ENCODE data around the gene FRY. TPM values are rescaled to one million over a fixed set of nuclear protein-coding genes. Genes with fewer than 3 reads are reported as not detected.
"Not testable (repeated sequence)": the region's sequence is repeated elsewhere in the genome, so short reads cannot be mapped to it uniquely, and the experiment has no call there.

Gene FRY
- total RNA-seq, 1 donor from 2014 or later: 0.52 TPM

DNA sequence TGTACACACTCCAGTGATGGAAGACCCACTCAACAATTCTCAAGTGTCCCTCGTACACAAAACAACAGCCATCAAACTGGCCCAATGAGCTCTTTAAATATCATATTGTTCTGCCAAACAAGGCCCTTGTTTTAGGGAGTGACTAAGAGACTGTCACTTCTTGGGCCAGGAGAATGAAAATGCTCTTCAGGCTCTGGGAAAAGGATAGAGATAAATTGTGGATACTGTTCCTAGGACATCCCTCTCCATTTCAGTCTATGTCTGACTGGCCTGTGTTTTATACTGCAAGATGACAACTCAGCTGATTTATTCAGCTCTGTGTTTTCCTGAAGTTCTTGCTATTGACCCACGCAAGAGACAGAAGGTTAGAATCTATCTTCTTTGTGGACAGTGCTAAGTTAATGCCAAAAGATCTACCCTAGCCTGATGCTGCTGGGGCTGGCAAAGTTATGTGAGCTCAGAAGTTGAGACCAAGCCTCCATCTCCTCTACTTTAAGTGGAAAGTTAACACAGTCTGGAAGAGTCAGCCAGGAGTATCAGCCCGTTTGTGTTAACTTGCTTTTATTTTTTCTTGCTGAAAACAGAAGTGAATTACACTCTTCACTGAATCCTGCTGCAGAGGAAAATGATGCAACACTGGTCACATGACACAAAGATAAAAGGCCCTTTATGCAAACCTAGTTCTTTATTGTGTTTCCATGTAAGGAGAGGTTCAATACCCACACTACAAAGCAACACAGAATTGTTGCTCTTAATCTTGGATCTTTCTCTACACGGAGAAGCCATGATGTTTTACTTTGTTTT, 14.6 kb downstream of the FRY start:
- TF ChIP-seq, protein P1, sequence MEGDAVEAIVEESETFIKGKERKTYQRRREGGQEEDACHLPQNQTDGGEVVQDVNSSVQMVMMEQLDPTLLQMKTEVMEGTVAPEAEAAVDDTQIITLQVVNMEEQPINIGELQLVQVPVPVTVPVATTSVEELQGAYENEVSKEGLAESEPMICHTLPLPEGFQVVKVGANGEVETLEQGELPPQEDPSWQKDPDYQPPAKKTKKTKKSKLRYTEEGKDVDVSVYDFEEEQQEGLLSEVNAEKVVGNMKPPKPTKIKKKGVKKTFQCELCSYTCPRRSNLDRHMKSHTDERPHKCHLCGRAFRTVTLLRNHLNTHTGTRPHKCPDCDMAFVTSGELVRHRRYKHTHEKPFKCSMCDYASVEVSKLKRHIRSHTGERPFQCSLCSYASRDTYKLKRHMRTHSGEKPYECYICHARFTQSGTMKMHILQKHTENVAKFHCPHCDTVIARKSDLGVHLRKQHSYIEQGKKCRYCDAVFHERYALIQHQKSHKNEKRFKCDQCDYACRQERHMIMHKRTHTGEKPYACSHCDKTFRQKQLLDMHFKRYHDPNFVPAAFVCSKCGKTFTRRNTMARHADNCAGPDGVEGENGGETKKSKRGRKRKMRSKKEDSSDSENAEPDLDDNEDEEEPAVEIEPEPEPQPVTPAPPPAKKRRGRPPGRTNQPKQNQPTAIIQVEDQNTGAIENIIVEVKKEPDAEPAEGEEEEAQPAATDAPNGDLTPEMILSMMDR (conservative IDR thresholded peaks at IDR 0.05; ENCODE audit: low read depth, low read length): no peak
- DNase-seq (ENCODE audit: low read depth): peak; percentile 35
- no peak overlapping the region for H3K4me3 ChIP-seq (ENCODE audit: low read depth, low read length)

DNA sequence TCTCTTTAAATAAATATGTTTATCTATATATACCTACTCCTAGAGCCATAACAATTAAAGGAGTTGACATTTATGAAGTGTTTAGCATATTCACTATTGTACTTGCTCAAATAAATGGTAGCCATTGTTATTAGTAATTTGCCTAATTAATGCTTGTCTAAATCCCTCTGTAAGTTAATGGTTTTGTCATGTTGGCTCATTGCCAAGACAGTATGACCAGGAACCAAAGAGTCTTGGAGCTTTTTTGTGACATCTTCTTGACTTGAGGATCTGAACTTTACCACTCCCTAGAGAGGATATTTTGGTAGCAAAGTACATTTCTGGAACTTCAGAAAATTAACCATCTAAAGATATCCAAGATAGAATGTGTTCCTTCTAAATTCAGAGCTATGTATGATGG, 15.5 kb downstream of the FRY start:
- no peak overlapping the region for H3K4me3 ChIP-seq (ENCODE audit: low read depth, low read length)
- TF ChIP-seq, protein P1 (conservative IDR thresholded peaks at IDR 0.05; ENCODE audit: low read depth, low read length): no peak
- no peak for DNase-seq (ENCODE audit: low read depth)

DNA sequence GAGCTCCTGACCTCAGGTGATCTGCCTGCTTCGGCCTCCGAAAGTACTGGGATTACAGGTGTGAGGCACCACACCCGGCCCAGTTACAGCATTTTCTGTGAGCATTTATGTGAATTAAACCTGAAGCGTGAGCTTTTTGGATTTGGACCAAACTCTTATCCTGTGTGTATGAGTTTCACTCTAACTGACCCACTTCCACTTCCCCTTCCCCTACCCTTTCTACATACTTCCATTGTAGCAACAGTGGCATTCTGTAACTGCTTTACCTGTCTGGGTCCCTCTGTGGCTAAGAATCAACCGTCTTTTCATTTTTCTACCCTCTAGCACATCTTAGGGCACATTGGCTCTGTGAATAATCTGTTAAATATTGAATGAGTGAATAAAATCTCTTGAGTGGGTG, 16.2 kb downstream of the FRY start:
- TF ChIP-seq, protein P1 (conservative IDR thresholded peaks at IDR 0.05; ENCODE audit: low read depth, low read length): no peak
- DNase-seq (ENCODE audit: low read depth): no peak
- no peak overlapping the region for H3K4me3 ChIP-seq (ENCODE audit: low read depth, low read length)

DNA sequence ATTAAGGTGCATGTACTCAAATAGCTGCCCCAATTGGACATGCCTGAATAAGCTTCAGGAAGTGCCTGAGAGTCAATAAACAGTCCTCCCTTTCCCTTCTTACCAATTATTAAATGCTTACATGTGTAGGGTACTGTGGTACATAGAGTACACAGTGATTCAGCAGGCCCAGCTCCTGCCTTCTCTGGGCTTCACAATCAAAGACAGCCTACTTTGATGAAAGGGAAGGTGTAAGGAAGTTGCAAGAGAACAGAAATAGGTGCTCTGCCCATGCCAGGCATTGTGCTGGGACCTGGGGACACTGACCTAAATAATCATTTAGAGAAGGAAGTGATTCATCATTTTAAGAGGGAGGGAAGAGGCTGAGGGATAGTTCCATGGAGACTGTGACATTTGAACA, 17.2 kb downstream of the FRY start:
- no peak overlapping the region for H3K4me3 ChIP-seq (ENCODE audit: low read depth, low read length)
- TF ChIP-seq, protein P1 (conservative IDR thresholded peaks at IDR 0.05; ENCODE audit: low read depth, low read length): no peak
- DNase-seq (ENCODE audit: low read depth): no peak

DNA sequence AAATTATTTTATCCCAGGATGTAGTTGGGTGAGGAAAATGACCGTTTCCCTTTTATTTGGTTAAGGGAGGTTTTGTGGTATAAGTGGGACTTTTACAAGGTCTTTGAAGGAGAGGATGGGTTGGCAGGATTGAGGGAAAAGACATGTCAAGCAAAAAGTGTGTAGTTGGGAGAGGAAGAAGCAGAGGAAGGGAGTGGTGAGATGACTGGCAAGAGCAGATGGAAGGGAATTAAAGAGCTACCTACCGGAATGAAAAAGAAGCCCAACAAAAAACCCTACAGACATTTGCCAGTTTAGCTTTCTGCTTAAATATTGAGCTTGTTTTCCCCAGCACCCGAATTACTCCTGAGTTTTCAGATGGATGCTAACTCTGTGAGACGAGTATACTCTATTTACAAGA, 19.6 kb downstream of the FRY start:
- H3K4me3 ChIP-seq (ENCODE audit: low read depth, low read length): no peak overlapping the region
- DNase-seq (ENCODE audit: low read depth): no peak
- TF ChIP-seq, protein P1 (conservative IDR thresholded peaks at IDR 0.05; ENCODE audit: low read depth, low read length): no peak

DNA sequence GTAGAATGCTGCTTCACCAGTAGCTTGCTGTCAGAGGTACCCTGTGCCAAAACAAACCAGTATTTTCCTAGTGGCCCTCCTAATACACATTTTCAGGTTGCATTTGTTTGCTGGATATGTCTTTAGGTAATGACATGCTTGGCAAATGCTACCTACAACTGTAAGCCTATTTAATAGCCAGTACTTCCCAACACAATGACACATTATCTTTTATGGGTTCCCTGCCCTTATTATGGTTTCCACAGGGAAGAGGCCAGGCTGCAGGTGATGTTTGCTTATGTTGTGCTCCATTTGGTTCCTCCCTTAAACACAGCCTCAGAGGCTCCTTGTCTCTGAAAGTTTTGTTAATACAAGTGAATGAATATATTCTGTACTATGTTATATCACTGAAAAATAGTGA, 24.7 kb downstream of the FRY start:
- no peak for DNase-seq (ENCODE audit: low read depth)
- H3K4me3 ChIP-seq (ENCODE audit: low read depth, low read length): no peak overlapping the region
- TF ChIP-seq, protein P1 (conservative IDR thresholded peaks at IDR 0.05; ENCODE audit: low read depth, low read length): no peak

DNA sequence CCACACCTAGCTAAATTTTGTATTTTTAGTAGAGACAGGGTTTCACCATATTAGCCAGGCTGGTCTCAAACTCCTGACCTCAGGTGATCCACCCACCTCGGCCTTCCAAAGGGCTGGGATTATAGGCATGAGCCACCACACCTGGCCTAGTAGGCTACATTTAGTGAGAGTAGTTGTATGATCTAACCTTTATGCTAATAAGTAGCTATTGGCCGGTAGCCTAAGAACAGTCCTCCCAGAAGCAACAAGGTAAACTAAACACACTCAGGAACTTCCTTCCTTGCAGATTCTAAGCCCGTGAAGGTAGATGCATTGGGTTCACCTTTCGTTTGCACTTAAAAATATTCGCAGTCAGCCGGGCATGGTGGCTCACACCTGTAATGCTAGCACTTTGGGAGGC, 25.8 kb downstream of the FRY start:
- not testable (repeated sequence) for DNase-seq (ENCODE audit: low read depth); H3K4me3 ChIP-seq (ENCODE audit: low read depth, low read length)

Data from epithelial cell of proximal tubule (primary cell).